ENCODE measurements around the gene TRABD2B. TPM values are rescaled to one million over a fixed set of nuclear protein-coding genes. Genes with fewer than 3 reads are reported as not detected.

Gene TRABD2B
- total and polyA plus RNA-seq, 3 experiments from 2014 or later, result not detected

GRCh38 chr1:47830021-47830420, 167.2 kb downstream of the TRABD2B start:
- POLR2A ChIA-PET, result no interaction called here
- no peaks in the 10 kb centered on the region for H3K36me3 ChIP-seq (ENCODE audit: insufficient read depth, low read length)
- CTCF ChIA-PET, result no interaction called here
- Mint-ChIP-seq H3K27me3 (peaks cover 9 to 10% of the 10 kb centered on the region in 2 donors), H3K36me3 (no peaks in the 10 kb centered on the region), H3K4me3 (no peak overlapping the region), H3K9me3 (peaks cover 0 to 6% (median 0%) of the 10 kb centered on the region in 5 donors), H3K4me1 (no peaks in the 10 kb centered on the region), H3K27ac (no peak overlapping the region)
- no peak overlapping the region for H3K27ac ChIP-seq (ENCODE audit: low read depth, low read length)
- no peak overlapping the region for H3K4me3 ChIP-seq (ENCODE audit: low read length)
- H3K27me3 ChIP-seq (ENCODE audit: insufficient read depth, low read length, poor library complexity, severe bottlenecking), result no peaks in the 10 kb centered on the region
- no peaks in the 10 kb centered on the region for H3K4me1 ChIP-seq (ENCODE audit: insufficient read depth, low read length)
- no peaks in the 10 kb centered on the region for H3K9me3 ChIP-seq (ENCODE audit: low read length)
- DNase-seq, result no peak

GRCh38 chr1:47828978-47829377, 168.2 kb downstream of the TRABD2B start:
- no peak for DNase-seq
- ChIA-PET CTCF (no interaction called here), POLR2A (no interaction called here)
- Mint-ChIP-seq H3K36me3 (no peaks in the 10 kb centered on the region), H3K27ac (no peak overlapping the region), H3K4me1 (no peaks in the 10 kb centered on the region), H3K27me3 (peaks cover 10 to 12% of the 10 kb centered on the region in 2 donors), H3K9me3 (no peaks in the 10 kb centered on the region), H3K4me3 (no peak overlapping the region)
- no peaks in the 10 kb centered on the region for H3K27me3 ChIP-seq (ENCODE audit: insufficient read depth, low read length, poor library complexity, severe bottlenecking)
- no peaks in the 10 kb centered on the region for H3K4me1 ChIP-seq (ENCODE audit: insufficient read depth, low read length)
- H3K9me3 ChIP-seq (ENCODE audit: low read length), result no peaks in the 10 kb centered on the region
- no peaks in the 10 kb centered on the region for H3K36me3 ChIP-seq (ENCODE audit: insufficient read depth, low read length)
- H3K4me3 ChIP-seq (ENCODE audit: low read length), result no peak overlapping the region
- H3K27ac ChIP-seq (ENCODE audit: low read depth, low read length), result no peak overlapping the region

GRCh38 chr1:47827109-47827508, 170.1 kb downstream of the TRABD2B start:
- no peaks in the 10 kb centered on the region for H3K36me3 Mint-ChIP-seq
- peaks cover 10% of the 10 kb centered on the region in 2 donors for H3K27me3 Mint-ChIP-seq
- H3K27ac ChIP-seq (ENCODE audit: low read depth, low read length), result no peak overlapping the region
- H3K9me3 Mint-ChIP-seq, result no peaks in the 10 kb centered on the region
- no peak overlapping the region for H3K4me3 Mint-ChIP-seq
- H3K4me1 ChIP-seq (ENCODE audit: insufficient read depth, low read length), result no peaks in the 10 kb centered on the region
- POLR2A ChIA-PET, result no interaction called here
- H3K27me3 ChIP-seq (ENCODE audit: insufficient read depth, low read length, poor library complexity, severe bottlenecking), result no peaks in the 10 kb centered on the region
- CTCF ChIA-PET, result no interaction called here
- no peaks in the 10 kb centered on the region for H3K9me3 ChIP-seq (ENCODE audit: low read length)
- no peak overlapping the region for H3K27ac Mint-ChIP-seq
- no peaks in the 10 kb centered on the region for H3K36me3 ChIP-seq (ENCODE audit: insufficient read depth, low read length)
- no peak overlapping the region for H3K4me3 ChIP-seq (ENCODE audit: low read length)
- no peak for DNase-seq
- H3K4me1 Mint-ChIP-seq, result no peaks in the 10 kb centered on the region

GRCh38 chr1:47824716-47825115, 172.5 kb downstream of the TRABD2B start:
- H3K27ac Mint-ChIP-seq, result no peak overlapping the region
- no peaks in the 10 kb centered on the region for H3K36me3 Mint-ChIP-seq

GRCh38 chr1:47824297-47824696, 172.9 kb downstream of the TRABD2B start:
- H3K4me3 ChIP-seq (ENCODE audit: low read length), result no peak overlapping the region
- no peaks in the 10 kb centered on the region for H3K4me1 ChIP-seq (ENCODE audit: insufficient read depth, low read length)
- H3K27me3 ChIP-seq (ENCODE audit: insufficient read depth, low read length, poor library complexity, severe bottlenecking), result no peaks in the 10 kb centered on the region
- Mint-ChIP-seq H3K9me3 (no peaks in the 10 kb centered on the region), H3K27me3 (peaks cover 5 to 9% of the 10 kb centered on the region in 2 donors), H3K36me3 (no peaks in the 10 kb centered on the region), H3K27ac (no peak overlapping the region), H3K4me1 (no peaks in the 10 kb centered on the region), H3K4me3 (no peak overlapping the region)
- ChIA-PET POLR2A (no interaction called here), CTCF (no interaction called here)
- H3K36me3 ChIP-seq (ENCODE audit: insufficient read depth, low read length), result no peaks in the 10 kb centered on the region
- H3K27ac ChIP-seq (ENCODE audit: low read depth, low read length), result no peak overlapping the region
- no peaks in the 10 kb centered on the region for H3K9me3 ChIP-seq (ENCODE audit: low read length)
- DNase-seq, result no peak

More at GRCh38 chr1:47824716-47825115, 172.5 kb downstream of the TRABD2B start:
- DNase-seq, result no peak
- ChIA-PET CTCF (no interaction called here), POLR2A (no interaction called here)
- Mint-ChIP-seq H3K27me3 (peaks cover 9 to 10% of the 10 kb centered on the region in 2 donors), H3K4me3 (no peak overlapping the region), H3K9me3 (no peaks in the 10 kb centered on the region), H3K4me1 (no peaks in the 10 kb centered on the region)
- H3K36me3 ChIP-seq (ENCODE audit: insufficient read depth, low read length), result no peaks in the 10 kb centered on the region
- no peak overlapping the region for H3K4me3 ChIP-seq (ENCODE audit: low read length)
- H3K27ac ChIP-seq (ENCODE audit: low read depth, low read length), result no peak overlapping the region
- H3K27me3 ChIP-seq (ENCODE audit: insufficient read depth, low read length, poor library complexity, severe bottlenecking), result no peaks in the 10 kb centered on the region
- no peaks in the 10 kb centered on the region for H3K9me3 ChIP-seq (ENCODE audit: low read length)
- H3K4me1 ChIP-seq (ENCODE audit: insufficient read depth, low read length), result no peaks in the 10 kb centered on the region

GRCh38 chr1:47823040-47823808, 174.0 kb downstream of the TRABD2B start:
- Histone ChIP-seq H3K4me1 (ENCODE audit: insufficient read depth, low read length) (no peaks in the 10 kb centered on the region), H3K27me3 (ENCODE audit: insufficient read depth, low read length, poor library complexity, severe bottlenecking) (no peaks in the 10 kb centered on the region), H3K36me3 (ENCODE audit: insufficient read depth, low read length) (no peaks in the 10 kb centered on the region), H3K27ac (ENCODE audit: low read depth, low read length) (no peak overlapping the region), H3K4me3 (ENCODE audit: low read length) (no peak overlapping the region), H3K9me3 (ENCODE audit: low read length) (no peaks in the 10 kb centered on the region)
- POLR2A ChIA-PET, result no interaction called here
- peaks cover 4 to 9% of the 10 kb centered on the region in 2 donors for H3K27me3 Mint-ChIP-seq
- H3K4me3 Mint-ChIP-seq, result no peak overlapping the region
- no peaks in the 10 kb centered on the region for H3K4me1 Mint-ChIP-seq
- no peaks in the 10 kb centered on the region for H3K36me3 Mint-ChIP-seq
- no peaks in the 10 kb centered on the region for H3K9me3 Mint-ChIP-seq
- no peak for DNase-seq
- no peak overlapping the region for H3K27ac Mint-ChIP-seq
- CTCF ChIA-PET, result no interaction called here

GRCh38 chr1:47821760-47822159, 175.4 kb downstream of the TRABD2B start:
- no peaks in the 10 kb centered on the region for H3K4me1 ChIP-seq (ENCODE audit: insufficient read depth, low read length)
- H3K9me3 ChIP-seq (ENCODE audit: low read length), result no peaks in the 10 kb centered on the region
- no peaks in the 10 kb centered on the region for H3K36me3 ChIP-seq (ENCODE audit: insufficient read depth, low read length)
- Mint-ChIP-seq H3K36me3 (no peaks in the 10 kb centered on the region), H3K27ac (no peak overlapping the region), H3K27me3 (peaks cover 4 to 9% of the 10 kb centered on the region in 2 donors), H3K9me3 (no peaks in the 10 kb centered on the region), H3K4me1 (no peaks in the 10 kb centered on the region), H3K4me3 (no peak overlapping the region)
- no peaks in the 10 kb centered on the region for H3K27me3 ChIP-seq (ENCODE audit: insufficient read depth, low read length, poor library complexity, severe bottlenecking)
- POLR2A ChIA-PET, result no interaction called here
- CTCF ChIA-PET, result no interaction called here
- H3K4me3 ChIP-seq (ENCODE audit: low read length), result no peak overlapping the region
- H3K27ac ChIP-seq (ENCODE audit: low read depth, low read length), result no peak overlapping the region
- DNase-seq, result no peak

GRCh38 chr1:47819574-47819888, 177.7 kb downstream of the TRABD2B start:
- Mint-ChIP-seq H3K9me3 (no peaks in the 10 kb centered on the region), H3K27ac (no peak overlapping the region), H3K36me3 (no peaks in the 10 kb centered on the region), H3K4me3 (no peak overlapping the region), H3K4me1 (no peaks in the 10 kb centered on the region), H3K27me3 (peaks cover 4 to 6% of the 10 kb centered on the region in 2 donors)
- no peaks in the 10 kb centered on the region for H3K9me3 ChIP-seq (ENCODE audit: low read length)
- H3K4me1 ChIP-seq (ENCODE audit: insufficient read depth, low read length), result no peaks in the 10 kb centered on the region
- CTCF ChIA-PET, result no interaction called here
- no peak overlapping the region for H3K4me3 ChIP-seq (ENCODE audit: low read length)
- POLR2A ChIA-PET, result no interaction called here
- DNase-seq, result no peak
- no peaks in the 10 kb centered on the region for H3K27me3 ChIP-seq (ENCODE audit: insufficient read depth, low read length, poor library complexity, severe bottlenecking)
- H3K36me3 ChIP-seq (ENCODE audit: insufficient read depth, low read length), result no peaks in the 10 kb centered on the region
- H3K27ac ChIP-seq (ENCODE audit: low read depth, low read length), result no peak overlapping the region

Data from CD8-positive, alpha-beta memory T cell (primary cell).